ENCODE measurements around the gene SLC22A4. TPM values are rescaled to one million over a fixed set of nuclear protein-coding genes. Genes with fewer than 3 reads are reported as not detected.

SLC22A4 gene
- total RNA-seq, 2 donors from 2014 or later: 0.68 TPM; not detected in 1

GRCh38 chr5:132376694-132377641 lies 82.8 kb downstream of the SLC22A4 start:
- 94% methylated on average over 7 to 16 of the region's 16 CpGs for WGBS, 2 experiments (ENCODE audit: insufficient coverage in 1 of 2, insufficient read length in 1 of 2)
- Mint-ChIP-seq H3K4me3 (no peak overlapping the region), H3K4me1 (peaks cover 14% of the 10 kb centered on the region), H3K36me3 (ENCODE audit: low read depth) (peaks cover 1% of the 10 kb centered on the region), H3K27me3 (ENCODE audit: insufficient read depth) (no peaks in the 10 kb centered on the region), H3K9me3 (no peaks in the 10 kb centered on the region), H3K27ac (no peak overlapping the region)
- DNase-seq: no peak
- no peak overlapping the region for H3K27ac ChIP-seq (ENCODE audit: low read depth, low read length)
- peaks cover 2% of the 10 kb centered on the region for H3K27me3 ChIP-seq (ENCODE audit: control insufficient read depth, insufficient read depth, low read length, poor library complexity, severe bottlenecking)
- no peak overlapping the region for H3K4me3 ChIP-seq (ENCODE audit: low read length)
- H3K9me3 ChIP-seq (ENCODE audit: control insufficient read depth, low read length): no peaks in the 10 kb centered on the region
- H3K36me3 ChIP-seq (ENCODE audit: control insufficient read depth, insufficient read depth, low read length): no peaks in the 10 kb centered on the region
- TF ChIP-seq, protein P1, sequence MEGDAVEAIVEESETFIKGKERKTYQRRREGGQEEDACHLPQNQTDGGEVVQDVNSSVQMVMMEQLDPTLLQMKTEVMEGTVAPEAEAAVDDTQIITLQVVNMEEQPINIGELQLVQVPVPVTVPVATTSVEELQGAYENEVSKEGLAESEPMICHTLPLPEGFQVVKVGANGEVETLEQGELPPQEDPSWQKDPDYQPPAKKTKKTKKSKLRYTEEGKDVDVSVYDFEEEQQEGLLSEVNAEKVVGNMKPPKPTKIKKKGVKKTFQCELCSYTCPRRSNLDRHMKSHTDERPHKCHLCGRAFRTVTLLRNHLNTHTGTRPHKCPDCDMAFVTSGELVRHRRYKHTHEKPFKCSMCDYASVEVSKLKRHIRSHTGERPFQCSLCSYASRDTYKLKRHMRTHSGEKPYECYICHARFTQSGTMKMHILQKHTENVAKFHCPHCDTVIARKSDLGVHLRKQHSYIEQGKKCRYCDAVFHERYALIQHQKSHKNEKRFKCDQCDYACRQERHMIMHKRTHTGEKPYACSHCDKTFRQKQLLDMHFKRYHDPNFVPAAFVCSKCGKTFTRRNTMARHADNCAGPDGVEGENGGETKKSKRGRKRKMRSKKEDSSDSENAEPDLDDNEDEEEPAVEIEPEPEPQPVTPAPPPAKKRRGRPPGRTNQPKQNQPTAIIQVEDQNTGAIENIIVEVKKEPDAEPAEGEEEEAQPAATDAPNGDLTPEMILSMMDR (conservative IDR thresholded peaks at IDR 0.05): no peak
- peaks cover 4% of the 10 kb centered on the region for H3K4me1 ChIP-seq (ENCODE audit: control insufficient read depth, insufficient read depth, low read length)
- no peak overlapping the region for H3K9ac ChIP-seq (ENCODE audit: extremely low read depth, low read length, poor library complexity, severe bottlenecking)

DNA sequence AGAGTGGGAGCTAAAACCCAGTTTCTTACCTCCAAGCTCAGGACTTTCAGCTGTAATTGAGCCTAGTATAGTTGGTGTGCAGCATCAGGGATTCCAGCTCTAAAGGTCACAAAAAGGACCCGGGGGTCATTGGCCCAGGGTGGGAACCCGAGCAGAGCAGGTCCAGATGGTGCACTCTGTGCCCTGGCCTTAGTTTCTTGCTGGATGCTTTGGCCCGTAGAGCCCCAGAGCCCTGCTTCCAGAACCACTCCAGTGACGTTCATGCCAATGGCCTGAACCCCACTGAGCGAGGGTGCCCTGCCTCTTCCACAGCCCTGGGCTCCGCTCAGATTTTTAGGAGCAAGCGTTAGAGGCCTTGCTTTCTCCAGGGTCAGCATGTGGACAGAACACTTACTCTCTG lies 83.5 kb downstream of the SLC22A4 start:
- Histone ChIP-seq H3K4me3 (ENCODE audit: low read length) (no peak overlapping the region), H3K4me1 (ENCODE audit: control insufficient read depth, insufficient read depth, low read length) (peaks cover 4% of the 10 kb centered on the region), H3K36me3 (ENCODE audit: control insufficient read depth, insufficient read depth, low read length) (no peaks in the 10 kb centered on the region), H3K9ac (ENCODE audit: extremely low read depth, low read length, poor library complexity, severe bottlenecking) (no peak overlapping the region), H3K9me3 (ENCODE audit: control insufficient read depth, low read length) (no peaks in the 10 kb centered on the region), H3K27me3 (ENCODE audit: control insufficient read depth, insufficient read depth, low read length, poor library complexity, severe bottlenecking) (no peaks in the 10 kb centered on the region), H3K27ac (ENCODE audit: low read depth, low read length) (no peak overlapping the region)
- WGBS, 2 experiments (ENCODE audit: insufficient coverage in 1 of 2, insufficient read length in 1 of 2): 84% methylated on average over 6 to 7 of the region's 7 CpGs
- Mint-ChIP-seq H3K36me3 (ENCODE audit: low read depth) (peaks cover 1% of the 10 kb centered on the region), H3K9me3 (no peaks in the 10 kb centered on the region), H3K27me3 (ENCODE audit: insufficient read depth) (no peaks in the 10 kb centered on the region), H3K4me3 (no peak overlapping the region), H3K27ac (no peak overlapping the region), H3K4me1 (peaks cover 14% of the 10 kb centered on the region)
- no peak for DNase-seq
- TF ChIP-seq, protein P1 (conservative IDR thresholded peaks at IDR 0.05): no peak

DNA sequence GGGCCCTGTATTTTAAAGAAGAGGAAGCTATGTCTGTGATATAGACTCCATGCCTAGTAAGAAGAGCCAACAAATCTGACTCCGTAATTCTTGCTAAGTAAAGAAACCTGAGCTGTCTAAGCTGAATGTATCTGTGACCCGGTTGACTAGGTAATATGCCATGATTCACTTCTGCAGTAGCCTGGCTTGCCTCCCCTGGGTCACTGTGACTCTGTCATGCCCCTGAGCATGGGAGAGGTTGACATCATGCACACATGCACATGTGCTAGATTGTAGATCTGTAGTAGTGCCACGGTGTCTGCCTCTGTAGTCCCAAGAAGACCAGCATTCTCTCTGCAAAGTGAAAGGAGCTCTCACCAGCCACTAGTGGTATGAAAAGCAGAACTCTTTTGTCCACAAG lies 84.4 kb downstream of the SLC22A4 start:
- Mint-ChIP-seq H3K4me3 (no peak overlapping the region), H3K9me3 (no peaks in the 10 kb centered on the region), H3K4me1 (peaks cover 14% of the 10 kb centered on the region), H3K36me3 (ENCODE audit: low read depth) (peaks cover 1% of the 10 kb centered on the region), H3K27me3 (ENCODE audit: insufficient read depth) (no peaks in the 10 kb centered on the region), H3K27ac (no peak overlapping the region)
- no peak for DNase-seq
- Histone ChIP-seq H3K4me3 (ENCODE audit: low read length) (no peak overlapping the region), H3K27me3 (ENCODE audit: control insufficient read depth, insufficient read depth, low read length, poor library complexity, severe bottlenecking) (no peaks in the 10 kb centered on the region), H3K9me3 (ENCODE audit: control insufficient read depth, low read length) (no peaks in the 10 kb centered on the region), H3K4me1 (ENCODE audit: control insufficient read depth, insufficient read depth, low read length) (peaks cover 4% of the 10 kb centered on the region), H3K27ac (ENCODE audit: low read depth, low read length) (no peak overlapping the region), H3K9ac (ENCODE audit: extremely low read depth, low read length, poor library complexity, severe bottlenecking) (no peak overlapping the region), H3K36me3 (ENCODE audit: control insufficient read depth, insufficient read depth, low read length) (no peaks in the 10 kb centered on the region)
- WGBS, 2 experiments (ENCODE audit: insufficient coverage in 1 of 2, insufficient read length in 1 of 2): 92 to 97% methylated on average over 3 of the region's 3 CpGs
- TF ChIP-seq, protein P1 (conservative IDR thresholded peaks at IDR 0.05): no peak
